Naive thymus-derived CD4-positive, alpha-beta T cell (primary cell): ENCODE results near the gene AQP9. TPM values are rescaled to one million over a fixed set of nuclear protein-coding genes. Genes with fewer than 3 reads are reported as not detected.

ENCODE experiments used
- ATAC-seq: fragments of 150-1000 bp; cut with Tn5 transposase; 2 replicates; pipeline ENCODE4 v1.10.0; 2021; ENCODE audit warnings: mild to moderate bottlenecking, moderate library complexity
- CTCF ChIA-PET: fragments of 350-600 bp; sonication (Branson Sonifier 250); formaldehyde crosslinking; loops from one replicate; lab custom pipeline; 2021; ENCODE audit warnings: antibody characterized with exemption; lab: Charles Lee
- POLR2A ChIA-PET: fragments of 350-600 bp; sonication (Branson Sonifier 250); formaldehyde crosslinking; loops from one replicate; lab custom pipeline; 2021; ENCODE audit warnings: antibody characterized with exemption, inconsistent platforms; lab: Charles Lee
- DNase-seq, 9 donors: peaks; one replicate each; pipeline versions ENCODE4 v3.0.0 to v3.0.0-alpha.2; 2020 to 2022; ENCODE audit warnings: mixed read lengths in 1 of 9
- H3K27ac ChIP-seq: one replicate; pipeline ENCODE4 v1.7.0; 2013; ENCODE audit warnings: mild to moderate bottlenecking, low read depth, low read length, moderate library complexity
- H3K27me3 ChIP-seq, 2 donors: one replicate each; pipeline ENCODE4 v1.7.0; 2013; ENCODE audit warnings: low read length in 2 of 2, mild to moderate bottlenecking in 2 of 2, moderate library complexity in 2 of 2; ENCODE audit not compliant: control insufficient read depth in 2 of 2, insufficient read depth in 2 of 2
- H3K36me3 ChIP-seq, 3 experiments: 1 replicate in 2 of 3; 2 replicates in 1 of 3; pipeline ENCODE4 v1.7.0; 2013; ENCODE audit warnings: low read length in 3 of 3, mild to moderate bottlenecking in 3 of 3, moderate library complexity in 1 of 3; ENCODE audit not compliant: insufficient read depth in 3 of 3, control insufficient read depth in 2 of 3
- H3K4me1 ChIP-seq, 2 donors: one replicate each; pipeline ENCODE4 v1.7.0; 2013; ENCODE audit warnings: low read length in 2 of 2, mild to moderate bottlenecking in 2 of 2, moderate library complexity in 1 of 2; ENCODE audit not compliant: control insufficient read depth in 2 of 2, insufficient read depth in 2 of 2
- H3K4me3 ChIP-seq: 2 replicates; pipeline ENCODE4 v1.7.0; 2013; ENCODE audit warnings: mild to moderate bottlenecking, low read length
- H3K9me3 ChIP-seq, 3 experiments: 1 replicate in 2 of 3; 2 replicates in 1 of 3; pipeline ENCODE4 v1.7.0; 2013; ENCODE audit warnings: low read length in 3 of 3; ENCODE audit not compliant: control insufficient read depth in 2 of 3
- H3K27ac Mint-ChIP-seq, 9 donors: one replicate each; pipeline ENCODE4 v1.8.0; 2020 to 2022; ENCODE audit warnings: mixed read lengths in 9 of 9, mild to moderate bottlenecking in 8 of 9, moderate library complexity in 5 of 9, inconsistent platforms in 2 of 9
- H3K27me3 Mint-ChIP-seq, 5 donors: one replicate each; pipeline ENCODE4 v1.8.0; 2021 to 2022; ENCODE audit warnings: mixed read lengths in 5 of 5, mild to moderate bottlenecking in 1 of 5
- H3K36me3 Mint-ChIP-seq, 5 donors: one replicate each; pipeline ENCODE4 v1.8.0; 2020 to 2022; ENCODE audit warnings: mixed read lengths in 5 of 5, mild to moderate bottlenecking in 3 of 5, inconsistent platforms in 1 of 5
- H3K4me1 Mint-ChIP-seq, 7 donors: one replicate each; pipeline ENCODE4 v1.8.0; 2020 to 2022; ENCODE audit warnings: mixed read lengths in 7 of 7, mild to moderate bottlenecking in 3 of 7, inconsistent platforms in 1 of 7
- H3K4me3 Mint-ChIP-seq, 10 donors: one replicate each; pipeline ENCODE4 v1.8.0; 2020 to 2022; ENCODE audit warnings: mild to moderate bottlenecking in 10 of 10, mixed read lengths in 10 of 10, moderate library complexity in 6 of 10, inconsistent platforms in 2 of 10
- H3K9me3 Mint-ChIP-seq, 11 donors: one replicate each; pipeline ENCODE4 v1.8.0; 2020 to 2022; ENCODE audit warnings: mixed read lengths in 11 of 11, mild to moderate bottlenecking in 4 of 11, inconsistent platforms in 1 of 11, moderate library complexity in 1 of 11
- intact Hi-C, 2 donors: fragments of 100-400 bp; cut with micrococcal nuclease; formaldehyde crosslinking; loops; one replicate each; pipeline ENCODE4 v1.15.1; 2023
- polyA plus RNA-seq, 2 donors: library from polyadenylated mRNA; unstranded; fragments of 300-500 nt; fragmentation: Illumina TruSeq; gene quantifications; one replicate each; pipeline ENCODE4 v1.2.3, GENCODE V29; 2021
- total RNA-seq, 6 experiments: library from RNA in 5 of 6; stranded (reverse) in 5 of 6; gene quantifications; 1 replicate in 5 of 6; 2 replicates in 1 of 6; pipeline ENCODE4 v1.2.3 and lab custom pipeline; 2021 to 2026

The AQP9 gene
- total and polyA plus RNA-seq, 7 experiments from 2014 or later, result 0.15 to 29.6 (median 8.8) TPM; not detected in 4

DNA sequence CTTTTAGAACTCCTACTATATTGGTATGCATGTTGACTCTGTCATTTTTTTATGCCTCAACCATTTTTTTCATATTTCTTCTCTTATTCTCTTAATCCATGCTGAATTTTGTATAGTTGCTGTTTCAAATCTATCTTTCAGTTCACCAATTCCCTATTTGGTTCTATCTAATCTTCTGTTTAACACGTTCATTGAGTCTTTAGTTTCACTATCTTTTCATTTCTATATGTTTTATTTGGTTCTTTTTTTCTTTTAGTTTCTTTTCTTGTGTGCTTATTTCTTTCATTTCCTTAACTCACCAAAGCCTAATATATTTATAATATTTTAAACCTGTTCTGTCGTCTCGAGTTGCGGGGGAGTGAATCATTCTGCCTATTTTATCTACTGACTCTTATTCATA, 8.0 kb downstream of the AQP9 start:
- ChIA-PET POLR2A (no interaction called here), CTCF (no interaction called here)
- H3K9me3 ChIP-seq, result no peaks in the 10 kb centered on the region
- H3K4me1 ChIP-seq, result no peaks in the 10 kb centered on the region
- H3K27me3 ChIP-seq, result no peaks in the 10 kb centered on the region
- Mint-ChIP-seq H3K36me3 (no peaks in the 10 kb centered on the region), H3K27me3 (peaks cover 0 to 30% (median 5%) of the 10 kb centered on the region in 5 donors), H3K9me3 (no peaks in the 10 kb centered on the region), H3K4me3 (no peak overlapping the region), H3K4me1 (peaks cover 0 to 10% (median 0%) of the 10 kb centered on the region in 7 donors), H3K27ac (no peak overlapping the region)
- no peak overlapping the region for H3K4me3 ChIP-seq
- no peaks in the 10 kb centered on the region for H3K36me3 ChIP-seq
- ATAC-seq (no peak), DNase-seq (no peak)
- intact Hi-C loops, result no loop called here
- no peak overlapping the region for H3K27ac ChIP-seq

DNA sequence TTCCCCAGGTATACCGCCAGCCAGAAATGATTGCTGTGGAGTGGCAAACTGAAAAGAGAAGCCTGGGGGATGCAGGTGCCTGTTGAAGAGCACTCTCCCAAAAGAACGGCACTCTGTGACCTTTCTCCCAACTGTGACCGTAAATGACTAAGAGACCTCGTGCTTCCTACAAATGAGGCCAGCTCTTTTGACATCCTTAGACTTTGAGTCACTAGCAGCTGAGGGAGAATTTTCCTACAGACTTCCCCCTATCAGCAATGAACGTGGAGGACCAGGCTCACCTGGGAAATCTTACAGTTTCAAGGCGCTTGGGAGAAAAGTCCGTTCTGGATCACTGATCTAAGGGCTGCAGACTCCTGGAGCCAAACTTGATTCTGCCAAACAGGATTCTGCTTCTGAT, 8.6 kb downstream of the AQP9 start:
- CTCF ChIA-PET, result no interaction called here
- no peaks in the 10 kb centered on the region for H3K9me3 ChIP-seq
- no peaks in the 10 kb centered on the region for H3K27me3 ChIP-seq
- no peaks in the 10 kb centered on the region for H3K4me1 ChIP-seq
- H3K4me3 Mint-ChIP-seq, result no peak overlapping the region
- peaks cover 0 to 27% (median 5%) of the 10 kb centered on the region in 5 donors for H3K27me3 Mint-ChIP-seq
- H3K27ac ChIP-seq, result no peak overlapping the region
- no peaks in the 10 kb centered on the region for H3K36me3 Mint-ChIP-seq
- H3K27ac Mint-ChIP-seq, result no peak overlapping the region
- intact Hi-C loops, result no loop called here
- no peaks in the 10 kb centered on the region for H3K9me3 Mint-ChIP-seq
- ATAC-seq (peak; percentile 76), DNase-seq (peak in 1 of 9 donors; percentile 12)
- POLR2A ChIA-PET, result no interaction called here
- H3K4me1 Mint-ChIP-seq, result peaks cover 0 to 10% (median 0%) of the 10 kb centered on the region in 7 donors
- H3K36me3 ChIP-seq, result no peaks in the 10 kb centered on the region
- H3K4me3 ChIP-seq, result no peak overlapping the region

DNA sequence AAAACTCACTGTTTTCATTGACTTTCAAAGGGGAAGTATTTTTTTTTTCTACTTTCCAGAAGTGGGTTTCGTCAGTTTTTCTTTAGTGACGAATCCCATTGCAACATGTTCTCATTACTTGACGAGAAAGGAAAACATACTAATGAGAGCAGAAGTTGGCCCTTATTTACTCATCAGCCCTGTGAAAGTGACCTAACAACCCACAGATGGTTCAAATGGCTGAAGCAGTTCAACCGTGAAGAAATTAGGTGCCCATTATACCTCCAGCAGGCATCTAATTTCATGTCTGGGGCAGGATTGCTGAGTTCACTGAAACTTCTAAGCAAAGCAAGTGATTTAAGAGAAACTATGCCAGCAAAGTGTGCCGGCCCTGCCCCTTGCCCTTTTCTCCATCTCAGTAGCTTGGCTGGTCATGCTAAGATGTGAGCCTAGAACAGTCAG, 9.0 kb downstream of the AQP9 start:
- intact Hi-C loops, result no loop called here
- H3K27ac Mint-ChIP-seq, result no peak overlapping the region
- Histone ChIP-seq H3K4me3 (no peak overlapping the region), H3K4me1 (no peaks in the 10 kb centered on the region), H3K27me3 (no peaks in the 10 kb centered on the region), H3K9me3 (no peaks in the 10 kb centered on the region), H3K36me3 (no peaks in the 10 kb centered on the region), H3K27ac (no peak overlapping the region)
- peaks cover 0 to 24% (median under 1%) of the 10 kb centered on the region in 5 donors for H3K27me3 Mint-ChIP-seq
- ChIA-PET POLR2A (no interaction called here), CTCF (no interaction called here)
- no peak overlapping the region for H3K4me3 Mint-ChIP-seq
- no peaks in the 10 kb centered on the region for H3K9me3 Mint-ChIP-seq
- no peak for DNase-seq
- H3K36me3 Mint-ChIP-seq, result no peaks in the 10 kb centered on the region
- ATAC-seq, result peak; percentile 79
- peaks cover 0 to 10% (median 0%) of the 10 kb centered on the region in 7 donors for H3K4me1 Mint-ChIP-seq

DNA sequence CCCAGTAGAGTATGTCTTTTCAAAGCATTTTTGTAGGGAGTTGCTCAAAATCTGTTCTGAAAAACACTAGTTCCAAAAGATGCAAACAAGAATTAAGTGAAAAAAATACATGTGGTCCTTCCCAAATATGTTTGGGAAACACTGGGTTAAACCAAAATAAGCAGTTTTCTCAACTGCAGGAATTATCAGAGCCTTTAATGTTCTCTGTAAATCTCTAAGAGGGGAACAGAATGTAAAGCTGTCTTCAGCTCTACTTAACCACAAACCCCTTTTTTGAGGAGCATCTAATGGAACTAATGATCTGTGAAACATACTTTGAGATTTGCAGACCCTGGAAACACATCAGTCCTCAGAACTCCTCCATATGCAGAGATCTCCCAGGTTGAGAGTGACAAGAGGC, 9.9 kb downstream of the AQP9 start:
- DNase-seq, result no peak
- POLR2A ChIA-PET, result no interaction called here
- H3K27me3 Mint-ChIP-seq, result peaks cover 0 to 19% (median 0%) of the 10 kb centered on the region in 5 donors
- no peak for ATAC-seq
- no peaks in the 10 kb centered on the region for H3K9me3 Mint-ChIP-seq
- H3K36me3 Mint-ChIP-seq, result no peaks in the 10 kb centered on the region
- no peaks in the 10 kb centered on the region for H3K4me1 ChIP-seq
- H3K4me1 Mint-ChIP-seq, result peaks cover 0 to 5% (median 0%) of the 10 kb centered on the region in 7 donors
- no peak overlapping the region for H3K27ac Mint-ChIP-seq
- intact Hi-C loops, result no loop called here
- H3K4me3 Mint-ChIP-seq, result no peak overlapping the region
- H3K27me3 ChIP-seq, result no peaks in the 10 kb centered on the region
- no peak overlapping the region for H3K27ac ChIP-seq
- H3K4me3 ChIP-seq, result no peak overlapping the region
- CTCF ChIA-PET, result no interaction called here
- no peaks in the 10 kb centered on the region for H3K36me3 ChIP-seq
- no peaks in the 10 kb centered on the region for H3K9me3 ChIP-seq

DNA sequence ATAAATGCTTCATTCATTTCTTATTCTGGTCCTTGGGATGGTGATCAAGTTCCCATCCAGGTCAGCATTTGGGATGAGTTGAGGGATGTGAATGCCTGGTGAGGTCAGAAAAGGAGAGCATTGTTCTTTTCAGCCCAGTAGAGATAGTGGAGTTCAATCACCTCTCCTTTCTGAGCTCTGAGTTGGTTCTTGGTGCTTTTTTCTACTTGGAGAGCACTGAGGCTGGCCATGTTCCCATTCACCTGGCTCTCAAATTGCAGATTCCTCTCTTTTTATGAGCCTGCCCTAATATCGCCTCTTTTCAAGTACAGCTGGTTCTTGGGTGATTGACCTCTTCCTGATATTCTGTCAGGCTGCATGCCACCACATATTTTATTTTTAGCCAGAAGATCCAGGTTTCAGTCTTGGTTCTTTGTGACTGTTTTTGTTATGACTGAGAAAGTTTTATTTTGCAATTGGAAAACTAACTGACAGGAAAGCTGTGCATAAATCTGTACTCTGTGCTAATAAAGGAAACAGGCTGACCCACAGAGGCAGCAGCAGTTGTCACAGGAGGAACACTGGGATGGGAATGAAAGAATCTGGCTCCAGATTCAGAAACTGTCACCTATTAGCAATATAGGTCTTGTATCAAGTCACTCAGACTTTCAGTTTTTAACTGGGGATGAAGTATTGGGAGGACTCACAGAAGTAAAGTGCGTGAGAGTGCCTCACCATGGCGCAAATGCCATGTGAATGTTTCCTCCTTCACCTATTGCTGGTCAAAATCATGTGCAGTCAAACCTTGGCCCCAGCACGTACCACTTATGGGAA, 10.7 kb downstream of the AQP9 start:
- POLR2A ChIA-PET, result no interaction called here

DNA sequence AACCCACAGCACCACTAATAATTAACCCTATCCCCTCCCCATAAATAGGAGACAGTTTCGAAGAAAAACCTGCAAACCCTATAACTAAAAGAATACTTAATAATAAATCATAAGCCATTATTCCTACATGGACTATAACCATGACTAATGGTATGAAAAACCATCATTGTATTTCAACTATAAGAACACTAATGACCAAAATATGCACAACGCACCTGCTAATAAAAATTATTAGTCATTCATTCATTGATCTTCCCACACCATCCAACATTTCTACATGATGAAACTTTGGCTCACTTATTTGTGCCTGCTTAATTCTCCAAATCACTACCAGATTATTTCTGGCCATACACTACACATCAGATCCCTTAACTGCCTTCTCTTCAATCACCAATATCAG, 16.6 kb downstream of the AQP9 start:
- ATAC-seq, result no peak
- Histone ChIP-seq H3K27ac (no peak overlapping the region), H3K4me1 (no peaks in the 10 kb centered on the region), H3K27me3 (no peaks in the 10 kb centered on the region), H3K4me3 (no peak overlapping the region), H3K36me3 (no peaks in the 10 kb centered on the region), H3K9me3 (no peaks in the 10 kb centered on the region)
- intact Hi-C loops, result no loop called here
- Mint-ChIP-seq H3K9me3 (no peaks in the 10 kb centered on the region), H3K4me3 (no peak overlapping the region), H3K36me3 (no peaks in the 10 kb centered on the region), H3K27me3 (peaks cover 0 to 13% (median 7%) of the 10 kb centered on the region in 5 donors), H3K4me1 (no peaks in the 10 kb centered on the region), H3K27ac (no peak overlapping the region)
- no peak for DNase-seq
- ChIA-PET POLR2A (no interaction called here), CTCF (no interaction called here)

More for the DNA sequence above, 10.7 kb downstream of the AQP9 start:
- DNase-seq, result no peak
- H3K4me1 Mint-ChIP-seq, result peaks cover 0 to 5% (median 0%) of the 10 kb centered on the region in 7 donors
- no peak overlapping the region for H3K4me3 Mint-ChIP-seq
- Histone ChIP-seq H3K4me3 (no peak overlapping the region), H3K9me3 (no peaks in the 10 kb centered on the region), H3K27ac (no peak overlapping the region), H3K4me1 (no peaks in the 10 kb centered on the region), H3K27me3 (no peaks in the 10 kb centered on the region), H3K36me3 (no peaks in the 10 kb centered on the region)
- no peaks in the 10 kb centered on the region for H3K36me3 Mint-ChIP-seq
- intact Hi-C loops, result no loop called here
- H3K27me3 Mint-ChIP-seq, result peaks cover 0 to 18% (median 0%) of the 10 kb centered on the region in 5 donors
- no peak for ATAC-seq
- no peak overlapping the region for H3K27ac Mint-ChIP-seq
- H3K9me3 Mint-ChIP-seq, result no peaks in the 10 kb centered on the region
- CTCF ChIA-PET, result no interaction called here
